Left ventricle myocardium inferior (tissue), 1 donor: ENCODE results near the gene SLC25A44. TPM values are rescaled to one million over a fixed set of nuclear protein-coding genes. Genes with fewer than 3 reads are reported as not detected.

ENCODE experiments used
- DNase-seq: peaks from one replicate; pipeline ENCODE4 v3.0.0-alpha.2; 2020
- H3K27ac ChIP-seq: fragments of 200-600 bp; replicated peaks from 2 replicates; pipeline ENCODE4 v1.8.0; 2021
- H3K27me3 ChIP-seq: fragments of 200-600 bp; 2 replicates; pipeline ENCODE4 v1.8.0; 2021; ENCODE audit warnings: low read depth
- H3K36me3 ChIP-seq: fragments of 200-600 bp; 2 replicates; pipeline ENCODE4 v1.8.0; 2021
- H3K4me1 ChIP-seq: fragments of 200-600 bp; 2 replicates; pipeline ENCODE4 v1.8.0; 2021
- H3K4me3 ChIP-seq: fragments of 200-600 bp; 2 replicates; pipeline ENCODE4 v1.8.0; 2021; ENCODE audit warnings: mild to moderate bottlenecking, moderate library complexity
- H3K9me3 ChIP-seq: fragments of 200-600 bp; replicated peaks from 2 replicates; pipeline ENCODE4 v1.8.0; 2021
- CTCF ChIP-seq: fragments of 200-600 bp; IDR thresholded peaks from 2 replicates; pipeline ENCODE4 v1.8.0; 2021; ENCODE audit warnings: antibody characterized with exemption, mild to moderate bottlenecking, borderline replicate concordance
- intact Hi-C: fragments of 100-400 bp; cut with micrococcal nuclease; formaldehyde crosslinking; loops from one replicate; pipeline ENCODE4 v1.11.0; 2022
- total RNA-seq: library from RNA; stranded (reverse); fragmentation: NEBNext Ultra II Directional; extraction: Animal tissue kit (Norgen Biotek cat#: 25700); gene quantifications from one replicate; pipeline ENCODE4 v1.2.1, GENCODE V29; 2021
- donor health status: DM: no; HTN: yes; CAD: no; lungs with severe emphysema.

SLC25A44 gene
- total RNA-seq, 1 donor from 2014 or later, result 14.4 TPM

GRCh38 chr1:156238248-156238647 lies 44.3 kb downstream of the SLC25A44 start:
- TF ChIP-seq CTCF, result no peak
- no peaks in the 10 kb centered on the region for H3K4me1 ChIP-seq
- H3K9me3 ChIP-seq, result no peaks in the 10 kb centered on the region
- H3K4me3 ChIP-seq, result no peak overlapping the region
- no peaks in the 10 kb centered on the region for H3K27me3 ChIP-seq
- DNase-seq, result no peak
- H3K27ac ChIP-seq, result no peak overlapping the region
- intact Hi-C loops, result no loop called here
- H3K36me3 ChIP-seq, result peaks cover 69% of the 10 kb centered on the region

- Histone ChIP-seq H3K27me3 (peaks cover 19% of the 10 kb centered on the region), H3K36me3 (peaks cover 44% of the 10 kb centered on the region), H3K4me1 (peaks cover 13% of the 10 kb centered on the region), H3K27ac (no peak overlapping the region), H3K9me3 (no peaks in the 10 kb centered on the region), H3K4me3 (no peak overlapping the region)
- intact Hi-C loops, result no loop called here
- TF ChIP-seq CTCF, result no peak
- DNase-seq, result no peak
Measured at GRCh38 chr1:156241311-156241811, 47.5 kb downstream of the SLC25A44 start.

- Histone ChIP-seq H3K27ac (no peak within 1 kb of the TSS), H3K27me3 (peaks cover 21% of the 10 kb centered on the region), H3K36me3 (peaks cover 38% of the 10 kb centered on the region), H3K9me3 (no peaks in the 10 kb centered on the region), H3K4me3 (no peak within 1 kb of the TSS), H3K4me1 (peaks cover 18% of the 10 kb centered on the region)
- TF ChIP-seq CTCF, result no peak
- intact Hi-C loops, result no loop called here
- no peak for DNase-seq
Measured at GRCh38 chr1:156241926-156242325, 48.0 kb downstream of the SLC25A44 start, which contains the start of gene BGLAP. TSS of gene BGLAP (plus strand) at chr1:156242184. CDS start at chr1:156242232, 48 bp downstream.

- Histone ChIP-seq H3K4me3 (no peak overlapping the region), H3K36me3 (peaks cover 30% of the 10 kb centered on the region), H3K27me3 (peaks cover 21% of the 10 kb centered on the region), H3K27ac (no peak overlapping the region), H3K9me3 (no peaks in the 10 kb centered on the region), H3K4me1 (peaks cover 26% of the 10 kb centered on the region)
- intact Hi-C loops, result no loop called here
- no peak for DNase-seq
- no peak for TF ChIP-seq CTCF
Measured at GRCh38 chr1:156242738-156243137, 48.8 kb downstream of the SLC25A44 start.

GRCh38 chr1:156244126-156244525 lies 50.2 kb downstream of the SLC25A44 start:
- H3K4me1 ChIP-seq, result peaks cover 32% of the 10 kb centered on the region
- DNase-seq, result no peak
- H3K27ac ChIP-seq, result no peak overlapping the region
- H3K4me3 ChIP-seq, result no peak overlapping the region
- TF ChIP-seq CTCF, result no peak
- H3K9me3 ChIP-seq, result no peaks in the 10 kb centered on the region
- peaks cover 20% of the 10 kb centered on the region for H3K36me3 ChIP-seq
- intact Hi-C loops, result no loop called here
- peaks cover 21% of the 10 kb centered on the region for H3K27me3 ChIP-seq
